Measurements from ENCODE around the gene SLC6A8.

GRCh38 chrX:153681175-153681574, 6.6 kb upstream of the SLC6A8 start:
- TF ChIP-seq POLR2AphosphoS5 (IDR thresholded peaks at IDR 0.05; ENCODE audit: borderline replicate concordance, low read depth, low read length), result no peak
- no peak for TF ChIP-seq EZH2 (IDR thresholded peaks at IDR 0.05)
- no peak for TF ChIP-seq FOXP2 (optimal IDR thresholded peaks at IDR 0.05; ENCODE audit: control extremely low read depth, extremely low read length, insufficient read depth)

Data from SK-N-MC (cell line).